ENCODE results near the gene NEUROD6.

Gene NEUROD6

GRCh38 chr7:31343516-31344305, 3.2 kb upstream of the NEUROD6 start:
- no peak for TF ChIP-seq CTCF (IDR thresholded peaks at IDR 0.05; ENCODE audit: control insufficient read depth, extremely low read depth, insufficient read depth)
- H3K4me3 ChIP-seq (ENCODE audit: low read depth, low read length): no peak overlapping the region
- no peak for DNase-seq (ENCODE audit: low read depth)

- no peak for DNase-seq (ENCODE audit: low read depth)
- no peak for TF ChIP-seq CTCF (IDR thresholded peaks at IDR 0.05; ENCODE audit: control insufficient read depth, extremely low read depth, insufficient read depth)
- no peak overlapping the region for H3K4me3 ChIP-seq (ENCODE audit: low read depth, low read length)
Measured at GRCh38 chr7:31341141-31341540, 615 bp upstream of the NEUROD6 start.

GRCh38 chr7:31340051-31340450, 475 bp downstream of the NEUROD6 start:
- DNase-seq (ENCODE audit: low read depth): no peak
- no peak overlapping the region for H3K4me3 ChIP-seq (ENCODE audit: low read depth, low read length)
- TF ChIP-seq CTCF (IDR thresholded peaks at IDR 0.05; ENCODE audit: control insufficient read depth, extremely low read depth, insufficient read depth): no peak

- no peak overlapping the region for H3K4me3 ChIP-seq (ENCODE audit: low read depth, low read length)
- no peak for DNase-seq (ENCODE audit: low read depth)
- TF ChIP-seq CTCF (IDR thresholded peaks at IDR 0.05; ENCODE audit: control insufficient read depth, extremely low read depth, insufficient read depth): no peak
Measured at GRCh38 chr7:31338706-31339105, 1.8 kb downstream of the NEUROD6 start.

GRCh38 chr7:31337002-31337565, 3.4 kb downstream of the NEUROD6 start:
- no peak overlapping the region for H3K4me3 ChIP-seq (ENCODE audit: low read depth, low read length)
- DNase-seq (ENCODE audit: low read depth): no peak
- TF ChIP-seq CTCF (IDR thresholded peaks at IDR 0.05; ENCODE audit: control insufficient read depth, extremely low read depth, insufficient read depth): no peak

GRCh38 chr7:31336202-31337001, 4.1 kb downstream of the NEUROD6 start:
- no peak for DNase-seq (ENCODE audit: low read depth)
- H3K4me3 ChIP-seq (ENCODE audit: low read depth, low read length): no peak overlapping the region

More at GRCh38 chr7:31336202-31337001, 4.1 kb downstream of the NEUROD6 start:
- TF ChIP-seq CTCF (IDR thresholded peaks at IDR 0.05; ENCODE audit: control insufficient read depth, extremely low read depth, insufficient read depth): peak; percentile 19; the same call in 1 of the 2 replicates
